ENCODE measurements around the gene COMMD7. TPM values are rescaled to one million over a fixed set of nuclear protein-coding genes. Genes with fewer than 3 reads are reported as not detected.
A peak's percentile ranks its signal among the peaks of the same experiment; 100 is the strongest.

The COMMD7 gene
- total RNA-seq, 1 experiment from 2014 or later = 13.2 TPM

- peak; percentile 81 for ATAC-seq
- POLR2A ChIA-PET = interaction anchor here (0.5 to 1.8 kb wide), 4 partner anchors 16 to 81 kb away, joined by 3 to 9 read pairs (median 5); partner anchors contain the start of gene MAPRE1
- TF ChIP-seq CEBPB (IDR thresholded peaks at IDR 0.05; ENCODE audit: low read depth) (no peak), POLR2AphosphoS5 (IDR thresholded peaks at IDR 0.05; ENCODE audit: low read depth, low read length) (peak; percentile 91), ATF3 (IDR thresholded peaks at IDR 0.05) (no peak), ZFX (IDR thresholded peaks at IDR 0.05) (no peak; the same call in 1 of the 2 replicates), ELF1 (IDR thresholded peaks at IDR 0.05; ENCODE audit: borderline replicate concordance, low read depth) (no peak), EZH2phosphoT487 (IDR thresholded peaks at IDR 0.05; ENCODE audit: borderline replicate concordance) (no peak), SRF (IDR thresholded peaks at IDR 0.05; ENCODE audit: low read depth) (no peak), JUND (IDR thresholded peaks at IDR 0.05) (no peak), TCF7L2 (IDR thresholded peaks at IDR 0.05; ENCODE audit: borderline replicate concordance, extremely low read depth, insufficient read depth, insufficient read length) (peak; percentile 21), CBX3 (IDR thresholded peaks at IDR 0.05; ENCODE audit: low read depth) (0 out of 2 replicates have a peak, but pooled peaks have one; percentile 16), EZH2 (IDR thresholded peaks at IDR 0.05) (no peak), YY1 (IDR thresholded peaks at IDR 0.05; ENCODE audit: extremely low read depth, insufficient replicate concordance, low read depth, low read length) (peak; percentile 81), RAD21 (IDR thresholded peaks at IDR 0.05; ENCODE audit: low read depth) (no peak), CTCF (IDR thresholded peaks at IDR 0.05 in 2 of 3, conservative IDR thresholded peaks at IDR 0.05 in 1 of 3; ENCODE audit: borderline replicate concordance in 1 of 3, insufficient read depth in 1 of 3, low read depth in 2 of 3, low read length in 2 of 3) (no peak), REST (IDR thresholded peaks at IDR 0.05; ENCODE audit: low read depth) (no peak), ZBTB33 (IDR thresholded peaks at IDR 0.05; ENCODE audit: extremely low read depth, insufficient replicate concordance, low read length) (no peak), EGR1 (IDR thresholded peaks at IDR 0.05; ENCODE audit: low read depth) (peak; percentile 59; the same call in 1 of the 2 replicates)
Measured at GRCh38 chr20:32761831-32762753, 18.8 kb upstream of the COMMD7 start, which contains the start of gene DNMT3B. Gene DNMT3B, plus strand, starts transcription at chr20:32762385. Its CDS starts 17,939 bp downstream, at chr20:32780324.

More at GRCh38 chr20:32761831-32762753, 18.8 kb upstream of the COMMD7 start, which contains the start of gene DNMT3B:
- Histone ChIP-seq H2AFZ (ENCODE audit: low read depth, low read length, poor library complexity, severe bottlenecking) (peak within 1 kb of the TSS; percentile 53), H3K36me3 (ENCODE audit: control insufficient read depth in 1 of 2, insufficient read depth in 2 of 2, low read length in 2 of 2) (no peaks in the 10 kb centered on the region), H3K9me2 (ENCODE audit: insufficient read depth) (no peaks in the 10 kb centered on the region), H3K9me3 (ENCODE audit: control insufficient read depth in 1 of 2, insufficient read depth in 1 of 2, low read depth in 1 of 2, low read length in 2 of 2) (no peaks in the 10 kb centered on the region), H3K4me2 (ENCODE audit: low read length) (peak within 1 kb of the TSS; percentile 99), H3K4me1 (ENCODE audit: control insufficient read depth in 1 of 2, insufficient read depth in 2 of 2, low read length in 2 of 2) (peaks cover 39 to 60% of the 10 kb centered on the region in 2 experiments), H3K27me3 (ENCODE audit: insufficient read depth, low read length) (no peaks in the 10 kb centered on the region), H3K4me3 (replicated peaks in 1 of 2; ENCODE audit: low read depth in 1 of 2, low read length in 2 of 2) (peak within 1 kb of the TSS; percentile 94 to 96), H4K20me1 (ENCODE audit: insufficient read depth) (no peaks in the 10 kb centered on the region), H3K27ac (ENCODE audit: low read depth, low read length) (peak within 1 kb of the TSS; percentile 83), H3K9ac (ENCODE audit: low read length) (peak within 1 kb of the TSS; percentile 95), H3K79me2 (ENCODE audit: insufficient read depth, low read length) (peaks cover 40% of the 10 kb centered on the region)
- ChIA-PET RAD21 (ENCODE audit: low non-redundant PET in 1 of 2, low total read pairs in 2 of 2, uncharacterized antibody in 2 of 2, unreplicated experiment in 2 of 2) (interaction anchor here in 1 of 2 experiments (0.6 kb wide), 1 partner anchor 226 kb away, joined by 4 read pairs; no protein-coding TSS in a partner anchor), CTCF (interaction anchor here (0.6 to 6.7 kb wide), 2 partner anchors 16 to 28 kb away, joined by 3 to 47 read pairs; no protein-coding TSS in a partner anchor)
- peak; percentile 41 for DNase-seq (ENCODE audit: low read depth, low spot score)
- intact Hi-C loops (cut with micrococcal nuclease) = no loop called here
- no TSS peak for BruUV-seq (replicated peaks)

Measured in HCT116 (cell line).